NCI-H1092 (cell line): ENCODE data around the gene SF1.
A peak's percentile ranks its signal among the peaks of the same experiment; 100 is the strongest.

Source experiments
- DNase-seq: peaks from one replicate; lab custom pipeline; 2025; lab: John Stamatoyannopoulos, UW

Gene SF1

DNA sequence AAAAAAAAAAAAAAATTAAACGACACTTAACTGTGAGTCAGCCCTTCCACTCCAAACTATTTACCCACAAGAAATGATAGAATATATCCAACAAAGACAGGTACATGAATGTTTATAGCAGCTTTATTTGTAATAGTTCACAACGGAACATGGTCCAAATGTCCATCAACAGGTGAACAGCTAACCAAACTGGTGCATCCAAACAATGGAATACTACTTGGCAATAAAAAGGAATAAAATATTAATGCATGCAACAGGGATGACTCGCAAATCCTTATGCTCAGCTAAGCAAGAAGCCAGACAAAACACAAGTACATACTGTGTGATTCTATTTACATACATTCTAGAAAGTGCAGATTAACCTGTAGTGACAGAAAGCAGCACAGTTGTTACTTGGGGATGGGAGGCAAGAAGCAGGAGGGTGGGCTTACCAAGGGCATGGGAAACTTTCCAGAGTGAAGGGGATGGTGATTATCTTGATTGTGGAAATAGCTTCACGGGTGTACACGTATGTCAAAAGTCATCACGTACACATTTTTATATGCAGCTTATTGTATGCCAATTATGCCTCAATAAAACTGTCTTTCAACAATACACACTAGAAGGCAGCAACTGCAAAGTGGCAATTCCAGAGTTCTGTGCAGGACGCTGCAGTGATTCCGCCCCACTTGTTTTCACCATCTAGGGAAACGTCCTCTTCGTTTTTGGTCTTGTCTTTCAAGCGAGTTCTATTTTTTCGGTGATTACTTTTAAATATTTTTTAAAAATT is 6.7 kb upstream of the SF1 start:
- DNase-seq = no peak

- no peak for DNase-seq
Observed at GRCh38 chr11:64778223-64778472, 194 bp downstream of the SF1 start.

DNA sequence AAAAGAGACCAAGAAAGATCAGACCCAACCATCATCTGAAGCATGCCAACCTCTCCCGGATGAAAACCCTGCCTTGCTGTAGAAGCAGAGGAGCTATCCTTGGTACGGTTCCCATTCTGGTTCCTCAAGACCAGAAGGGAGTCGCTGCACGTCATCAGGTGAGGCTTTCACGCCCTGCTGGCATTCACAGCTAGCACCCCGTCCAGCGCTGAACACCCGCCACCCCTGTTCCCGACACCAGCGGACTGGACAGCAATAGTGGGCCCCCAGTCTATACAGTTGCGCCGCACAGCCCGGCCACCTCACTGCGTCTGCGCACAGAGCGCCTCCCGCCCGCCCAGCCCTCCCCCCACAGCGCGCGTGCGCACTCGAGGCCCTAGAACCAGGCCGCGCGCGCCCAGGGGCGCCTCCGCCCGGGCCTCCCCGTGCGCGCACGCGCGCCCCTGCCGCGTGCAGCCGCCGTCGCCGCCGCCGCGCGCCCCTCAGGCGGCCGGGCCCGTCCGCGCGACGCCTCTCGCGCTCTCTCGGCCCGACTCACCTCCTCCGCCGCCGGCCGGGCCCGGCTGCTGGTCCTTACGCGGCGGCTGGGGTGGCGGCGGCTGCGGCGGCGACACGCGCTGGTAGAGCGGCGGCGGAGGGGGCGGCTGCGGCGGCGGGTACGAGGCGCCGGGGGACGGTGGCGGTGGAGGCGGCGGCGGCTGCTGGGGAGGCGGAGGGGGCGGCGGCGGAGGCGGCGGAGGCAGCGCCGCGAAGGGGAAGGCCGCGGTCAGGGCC is 706 bp downstream of the SF1 start:
- peak; percentile 85 for DNase-seq

- no peak for DNase-seq
Observed at GRCh38 chr11:64776875-64777274, 1.5 kb downstream of the SF1 start.

GRCh38 chr11:64776425-64776824 is 1.9 kb downstream of the SF1 start:
- no peak for DNase-seq

- no peak for DNase-seq
Observed at GRCh38 chr11:64774144-64774543, 4.2 kb downstream of the SF1 start.

DNA sequence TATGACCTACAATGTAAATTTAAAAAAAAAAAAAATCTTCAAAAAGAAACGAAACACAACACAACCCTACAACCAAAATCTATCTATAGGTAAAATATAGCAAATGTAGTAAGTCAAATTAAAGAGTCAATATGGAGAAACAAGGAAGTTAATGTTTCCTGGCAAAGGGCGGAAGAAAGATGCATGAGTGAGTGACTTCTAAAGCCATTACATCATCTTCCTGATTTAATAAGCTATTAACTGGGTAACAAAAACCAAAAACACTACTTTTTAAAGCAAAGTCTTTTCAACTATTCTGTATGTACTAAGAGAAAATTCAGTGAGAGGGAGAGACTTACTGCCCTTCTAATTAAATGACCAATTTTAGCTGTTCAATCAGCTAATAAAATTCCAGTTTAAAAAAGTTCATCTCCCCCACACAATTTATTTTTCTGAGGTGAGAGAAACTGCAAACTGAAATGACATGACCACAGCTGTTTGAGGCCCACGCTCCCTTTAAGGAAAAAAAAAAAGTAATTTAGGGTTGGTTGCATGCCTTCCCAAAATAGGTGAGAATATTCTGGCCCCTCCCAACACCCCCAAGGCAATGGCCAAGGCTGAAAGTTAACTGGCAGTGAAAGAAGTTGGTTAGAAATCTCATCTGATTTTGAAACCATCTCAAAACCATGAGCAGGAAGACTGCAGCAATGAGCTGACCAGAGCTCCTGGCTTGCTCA is 5.9 kb downstream of the SF1 start:
- DNase-seq = no peak

DNA sequence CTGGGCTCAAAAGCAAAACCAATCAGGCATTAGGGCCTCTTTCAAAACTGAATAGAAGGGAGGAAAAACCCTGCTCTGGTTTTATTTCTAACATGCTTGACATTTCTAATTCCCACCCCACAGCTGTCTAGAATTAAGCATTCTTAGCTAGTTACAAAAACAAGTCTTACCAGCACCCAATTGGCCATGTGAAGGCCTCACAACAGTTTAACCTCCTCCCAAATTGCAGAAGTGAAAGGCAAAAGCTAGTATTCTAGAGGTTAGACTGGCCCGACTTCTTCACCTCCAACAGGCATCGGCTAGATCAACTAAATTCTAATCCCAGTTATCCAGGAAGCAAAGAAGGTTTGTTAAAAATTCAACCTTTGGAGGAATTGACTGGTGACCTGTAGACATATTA is 6.5 kb downstream of the SF1 start:
- DNase-seq = no peak

- DNase-seq = no peak
Observed at GRCh38 chr11:64770120-64770519, 8.2 kb downstream of the SF1 start.

DNA sequence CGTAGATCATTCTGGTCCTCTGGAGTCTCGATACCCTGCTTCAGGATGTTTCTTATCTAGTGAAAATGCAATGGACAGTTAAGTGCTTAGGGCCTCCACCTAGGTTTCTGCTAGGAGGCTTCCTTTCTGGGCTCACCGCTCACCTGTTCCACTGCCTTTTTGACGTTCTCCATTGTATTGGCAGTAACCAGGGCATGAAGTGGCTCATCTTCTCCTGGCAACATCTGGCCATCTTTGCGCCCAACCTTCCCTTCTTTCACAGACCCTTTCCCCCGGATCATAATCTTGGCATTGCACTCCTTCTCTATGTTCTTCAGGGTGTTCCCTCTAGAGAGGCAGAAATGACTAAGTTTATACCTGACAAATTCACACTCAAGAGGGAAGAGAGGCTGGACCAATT is 9.1 kb downstream of the SF1 start:
- no peak for DNase-seq

DNA sequence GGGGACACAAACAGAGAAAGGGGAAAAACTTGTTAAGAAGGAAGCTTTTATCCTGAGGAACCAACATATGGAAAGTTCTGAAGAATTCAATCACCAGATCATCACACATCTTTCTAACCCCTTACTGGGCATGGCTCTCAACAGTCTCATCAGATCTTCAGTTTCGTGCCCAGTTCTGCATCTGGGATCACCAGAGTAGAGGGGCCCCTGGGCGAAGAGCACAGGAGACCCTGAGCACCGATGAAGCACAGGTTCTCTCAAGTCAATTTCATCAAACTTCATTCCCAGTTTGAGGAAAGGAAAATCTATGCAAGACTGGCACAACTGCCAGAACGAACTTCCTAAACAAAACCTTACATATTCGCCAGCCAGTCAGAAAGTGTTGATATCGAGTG is 10.0 kb downstream of the SF1 start:
- no peak for DNase-seq

- peak; percentile 13 for DNase-seq
Observed at GRCh38 chr11:64767344-64768299, 10.7 kb downstream of the SF1 start.

GRCh38 chr11:64766881-64767280 is 11.5 kb downstream of the SF1 start:
- DNase-seq = no peak

DNA sequence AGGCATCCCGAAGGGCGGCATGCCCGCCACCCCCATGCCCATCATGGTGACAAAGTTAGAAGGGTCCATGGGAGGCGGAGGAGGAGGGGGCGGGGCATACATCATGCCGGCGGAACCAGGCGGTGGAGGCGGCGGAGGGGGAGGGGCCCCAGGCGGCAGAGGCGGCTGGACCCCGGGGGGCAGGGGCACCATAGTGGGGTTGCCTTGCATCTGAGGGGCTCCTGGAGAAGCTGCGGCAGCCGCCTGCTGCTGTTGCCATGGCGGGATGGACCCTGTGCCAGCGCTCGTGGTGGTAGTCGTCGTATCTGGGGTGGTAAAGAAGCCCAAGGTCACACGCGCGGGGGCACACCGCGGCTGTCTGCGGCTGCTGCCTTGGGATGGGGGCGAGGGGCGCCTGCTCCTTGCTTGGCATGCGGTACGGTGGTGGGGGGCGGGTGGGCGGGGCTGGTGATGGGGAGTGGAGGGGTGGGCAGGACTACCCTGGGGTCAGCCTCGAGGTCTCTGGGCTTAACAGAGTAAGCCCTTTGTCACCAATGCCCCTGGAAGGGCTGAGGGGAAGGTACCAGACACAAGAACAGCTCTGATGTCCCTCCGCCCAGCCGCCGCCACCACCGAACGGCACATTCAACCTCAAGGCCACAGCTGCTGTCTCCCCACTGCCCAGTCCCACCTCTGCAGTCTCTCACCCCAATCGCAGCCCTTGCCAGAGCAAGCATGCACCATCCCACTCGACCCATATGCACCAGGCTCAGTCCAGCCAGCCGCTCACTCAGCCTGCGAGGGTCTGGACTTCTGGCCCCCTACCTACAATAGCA is 12.3 kb downstream of the SF1 start:
- no peak for DNase-seq

GRCh38 chr11:64765291-64765850 is 13.0 kb downstream of the SF1 start:
- DNase-seq = no peak

- no peak for DNase-seq
Observed at GRCh38 chr11:64764753-64765152, 13.6 kb downstream of the SF1 start.

GRCh38 chr11:64764040-64764611 is 14.2 kb downstream of the SF1 start:
- no peak for DNase-seq

- no peak for DNase-seq
Observed at GRCh38 chr11:64763526-64764039, 14.8 kb downstream of the SF1 start.

GRCh38 chr11:64762674-64763525 is 15.4 kb downstream of the SF1 start:
- DNase-seq = no peak
